Measurements from ENCODE around the gene SRP68.
"Not testable (repeated sequence)": the region's sequence is repeated elsewhere in the genome, so short reads cannot be mapped to it uniquely, and the experiment has no call there.

Gene SRP68

GRCh38 chr17:76089680-76090516, 17.6 kb upstream of the SRP68 start:
- DNase-seq: no peak

GRCh38 chr17:76088868-76089576, 16.7 kb upstream of the SRP68 start:
- DNase-seq: no peak

- no peak for DNase-seq
Measured at GRCh38 chr17:76088041-76088867, 15.9 kb upstream of the SRP68 start.

GRCh38 chr17:76087531-76087930, 15.2 kb upstream of the SRP68 start:
- DNase-seq: no peak

GRCh38 chr17:76086384-76086783, 14.1 kb upstream of the SRP68 start:
- DNase-seq: no peak

GRCh38 chr17:76085731-76086366, 13.5 kb upstream of the SRP68 start:
- DNase-seq: no peak

- DNase-seq: no peak
Measured at GRCh38 chr17:76085066-76085730, 12.9 kb upstream of the SRP68 start.

- no peak for DNase-seq
Measured at GRCh38 chr17:76083536-76084182, 11.3 kb upstream of the SRP68 start.

- no peak for DNase-seq
Measured at GRCh38 chr17:76082326-76083251, 10.3 kb upstream of the SRP68 start.

GRCh38 chr17:76081295-76082210, 9.2 kb upstream of the SRP68 start:
- no peak for DNase-seq

- DNase-seq: no peak
Measured at GRCh38 chr17:76080768-76081287, 8.5 kb upstream of the SRP68 start.

- no peak for DNase-seq
Measured at GRCh38 chr17:76079956-76080767, 7.8 kb upstream of the SRP68 start.

- no peak for DNase-seq
Measured at GRCh38 chr17:76079535-76079955, 7.2 kb upstream of the SRP68 start.

- no peak for DNase-seq
Measured at GRCh38 chr17:76078860-76079534, 6.7 kb upstream of the SRP68 start, which contains the start of gene ZACN. Gene ZACN (plus strand): TSS chr17:76079182. CDS start chr17:76079265, 83 bp downstream.

- DNase-seq: not testable (repeated sequence)
Measured at GRCh38 chr17:76078370-76078769, 6.1 kb upstream of the SRP68 start.

GRCh38 chr17:76077584-76078110, 5.3 kb upstream of the SRP68 start:
- DNase-seq: no peak

Data from stimulated activated CD4-positive, alpha-beta T cell treated with anti-CD3 and anti-CD28 coated beads, Interleukin-2, amount 100 ng/mL, for 24 hours (primary cell).